IMR-90 (cell line): Measurements from ENCODE around the gene SUV39H1. TPM values are rescaled to one million over a fixed set of nuclear protein-coding genes. Genes with fewer than 3 reads are reported as not detected.

Experiments
- ATAC-seq: fragments of 200-7000 bp; cut with Tn5 transposase; 2 replicates; pipeline ENCODE4 v1.9.1; 2020; ENCODE audit warnings: low read depth, mild to moderate bottlenecking, moderate library complexity
- BruUV-seq: library from RNA; stranded (reverse); fragments of 400-500 nt; replicated peaks from 2 replicates; lab custom pipeline; 2021; lab: Mats Ljungman, UMichigan
- CTCF ChIA-PET: fragments of 300-600 bp; formaldehyde crosslinking; extraction: SDS; loops from one replicate; lab custom pipeline; 2021; ENCODE audit warnings: antibody characterized with exemption; lab: Yijun Ruan, JAX
- POLR2A ChIA-PET: fragments of 300-600 bp; sonication (Branson Sonifier 250); formaldehyde crosslinking; loops from one replicate; lab custom pipeline; 2022; ENCODE audit warnings: antibody characterized with exemption; ENCODE audit not compliant: unreplicated experiment; lab: Charles Lee
- DNase-seq: peaks from one replicate; pipeline ENCODE4 v3.0.0; 2013
- H2AFZ ChIP-seq: replicated peaks from 2 replicates; pipeline ENCODE3; 2013; ENCODE audit warnings: low read length, mild to moderate bottlenecking; ENCODE audit not compliant: poor library complexity
- H2AK5ac ChIP-seq: 2 replicates; pipeline ENCODE4 v1.6.1; 2013; ENCODE audit warnings: low read depth, low read length, inconsistent platforms
- H2AK9ac ChIP-seq: replicated peaks from 2 replicates; pipeline ENCODE3; 2013; ENCODE audit warnings: mild to moderate bottlenecking, low read depth, low read length, moderate library complexity; ENCODE audit not compliant: poor library complexity
- H2BK120ac ChIP-seq: 2 replicates; pipeline ENCODE4 v1.6.1; 2013; ENCODE audit warnings: low read depth, low read length, inconsistent platforms
- H2BK15ac ChIP-seq: 3 replicates; pipeline ENCODE4 v1.6.1; 2013; ENCODE audit warnings: low read depth, low read length, inconsistent platforms
- H2BK20ac ChIP-seq: 2 replicates; pipeline ENCODE4 v1.6.1; 2013; ENCODE audit warnings: low read depth, mild to moderate bottlenecking, inconsistent platforms, low read length, moderate library complexity
- H2BK5ac ChIP-seq: 2 replicates; pipeline ENCODE4 v1.6.1; 2013; ENCODE audit warnings: mild to moderate bottlenecking, low read depth, low read length, inconsistent platforms; ENCODE audit not compliant: poor library complexity, severe bottlenecking
- H3K14ac ChIP-seq: replicated peaks from 2 replicates; pipeline ENCODE4 v1.6.1; 2013; ENCODE audit warnings: low read depth, low read length, inconsistent platforms
- H3K18ac ChIP-seq: 2 replicates; pipeline ENCODE4 v1.6.1; 2013; ENCODE audit warnings: low read depth, low read length, control low read depth
- H3K23ac ChIP-seq: 2 replicates; pipeline ENCODE4 v1.6.1; 2013; ENCODE audit warnings: low read depth, low read length, inconsistent platforms
- H3K27ac ChIP-seq: 2 replicates; pipeline ENCODE4 v1.5.1; 2013; ENCODE audit warnings: mild to moderate bottlenecking, control low read depth, low read length; ENCODE audit not compliant: insufficient read depth
- H3K27me3 ChIP-seq: 2 replicates; pipeline ENCODE4 v1.6.1; 2013; ENCODE audit warnings: low read length; ENCODE audit not compliant: control insufficient read depth, insufficient read depth
- H3K36me3 ChIP-seq: 2 replicates; pipeline ENCODE4 v1.6.1; 2013; ENCODE audit warnings: low read length, mixed read lengths; ENCODE audit not compliant: control insufficient read depth, insufficient read depth
- H3K4ac ChIP-seq: 2 replicates; pipeline ENCODE4 v1.6.1; 2013; ENCODE audit warnings: low read depth, low read length, inconsistent platforms
- H3K4me1 ChIP-seq: 2 replicates; pipeline ENCODE4 v1.6.1; 2013; ENCODE audit warnings: low read length, mixed read lengths; ENCODE audit not compliant: control insufficient read depth, insufficient read depth
- H3K4me2 ChIP-seq: 2 replicates; pipeline ENCODE4 v1.6.1; 2013; ENCODE audit warnings: low read depth, mild to moderate bottlenecking, control low read depth, low read length, moderate library complexity
- H3K4me3 ChIP-seq: 2 replicates; pipeline ENCODE4 v1.5.1; 2013; ENCODE audit warnings: low read depth, mild to moderate bottlenecking, control low read depth, low read length, moderate library complexity; ENCODE audit not compliant: insufficient read depth
- H3K56ac ChIP-seq: 2 replicates; pipeline ENCODE4 v1.6.1; 2013; ENCODE audit warnings: low read length, inconsistent platforms; ENCODE audit not compliant: insufficient read depth; ENCODE audit errors: extremely low read depth
- H3K79me1 ChIP-seq, 2 experiments: 2 replicates each; pipeline ENCODE4 v1.6.1; 2013; ENCODE audit warnings: low read length in 2 of 2, inconsistent platforms in 1 of 2, low read depth in 1 of 2
- H3K9ac ChIP-seq: 2 replicates; pipeline ENCODE4 v1.6.1; 2013; ENCODE audit warnings: low read depth, low read length, control low read depth
- H3K9me1 ChIP-seq: 2 replicates; pipeline ENCODE4 v1.6.1; 2013; ENCODE audit warnings: low read length, inconsistent platforms; ENCODE audit not compliant: insufficient read depth
- H3K9me3 ChIP-seq: 2 replicates; pipeline ENCODE4 v1.6.1; 2013; ENCODE audit warnings: low read length; ENCODE audit not compliant: control insufficient read depth, insufficient read depth
- H4K20me1 ChIP-seq: 2 replicates; pipeline ENCODE4 v1.6.1; 2013; ENCODE audit warnings: low read length, inconsistent platforms; ENCODE audit not compliant: insufficient read depth
- H4K5ac ChIP-seq: 2 replicates; pipeline ENCODE4 v1.6.1; 2013; ENCODE audit warnings: mild to moderate bottlenecking, low read depth, low read length, control low read depth
- H4K8ac ChIP-seq, 2 experiments: 2 replicates each; pipeline ENCODE4 v1.6.1; 2013; ENCODE audit warnings: low read depth in 2 of 2, low read length in 2 of 2, control low read depth in 1 of 2, inconsistent platforms in 1 of 2
- H4K91ac ChIP-seq: 2 replicates; pipeline ENCODE4 v1.6.1; 2013; ENCODE audit warnings: low read depth, low read length, inconsistent platforms; ENCODE audit not compliant: insufficient read depth
- CEBPB ChIP-seq: IDR thresholded peaks from 2 replicates; pipeline ENCODE4 v1.6.1; 2012; ENCODE audit warnings: low read depth, low read length, improper control_type of control experiment
- CHD1 ChIP-seq: IDR thresholded peaks from 2 replicates; pipeline ENCODE4 v1.6.1; 2012; ENCODE audit warnings: low read depth, low read length, improper control_type of control experiment
- MAFK ChIP-seq: IDR thresholded peaks from 2 replicates; pipeline ENCODE4 v1.6.1; 2012; ENCODE audit warnings: low read depth, low read length, improper control_type of control experiment
- MXI1 ChIP-seq: IDR thresholded peaks from 2 replicates; pipeline ENCODE4 v1.6.1; 2012; ENCODE audit warnings: low read depth, mild to moderate bottlenecking, low read length, moderate library complexity, borderline replicate concordance
- POLR2A ChIP-seq: IDR thresholded peaks from 2 replicates; pipeline ENCODE4 v1.6.1; 2012; ENCODE audit warnings: mild to moderate bottlenecking, low read depth, low read length
- RAD21 ChIP-seq: IDR thresholded peaks from 2 replicates; pipeline ENCODE4 v1.6.1; 2012; ENCODE audit warnings: low read length, improper control_type of control experiment
- RCOR1 ChIP-seq: IDR thresholded peaks from 2 replicates; pipeline ENCODE4 v1.6.1; 2012; ENCODE audit warnings: mild to moderate bottlenecking, low read length, improper control_type of control experiment; ENCODE audit not compliant: insufficient replicate concordance
- WGBS, 2 experiments: methylation state at CpG; one replicate each; pipeline versions ENCODE4 v1.1.5 to v1.1.7; 2013; ENCODE audit warnings: missing lambda C conversion rate in 2 of 2; ENCODE audit not compliant: insufficient read length in 1 of 2; ENCODE audit errors: extremely low coverage in 2 of 2; 5-methylcytosine and 5-hydroxymethylcytosine counted together
- dilution Hi-C: fragments of 300-500 bp; cut with HindIII; formaldehyde crosslinking; loops from one replicate; pipeline ENCODE4 v1.14.3; 2018; ENCODE audit warnings: low sequenced_read_pairs; ENCODE audit not compliant: unreplicated experiment
- in situ Hi-C: fragments of 300-500 bp; cut with MboI; formaldehyde crosslinking; loops from 3 replicates; pipeline ENCODE4 v1.14.3; 2019; ENCODE audit warnings: low sequenced_read_pairs, inconsistent platforms, mixed read lengths
- intact Hi-C: fragments of 100-400 bp; cut with micrococcal nuclease; formaldehyde crosslinking; loops from 2 replicates; pipeline ENCODE4 v1.10.0; 2022
- polyA plus RNA-seq, 3 experiments: library from polyadenylated mRNA; depleted of rRNA; stranded (reverse); fragments of >200 nt; gene quantifications; 2 replicates each; pipeline ENCODE4 v1.2.3, GENCODE V29; 2012; ENCODE audit warnings: low replicate concordance in 1 of 3
- total RNA-seq: library from RNA; depleted of rRNA; stranded (reverse); fragments of >200 nt; gene quantifications from 2 replicates; pipeline ENCODE4 v1.2.3, GENCODE V29; 2012
- TF ChIP-seq, protein P1 (sequence below): conservative IDR thresholded peaks from 2 replicates; pipeline ENCODE4 v1.5.1; 2012; ENCODE audit warnings: mild to moderate bottlenecking, low read depth, low read length, improper control_type of control experiment
- TF ChIP-seq, protein P2 (sequence below): fragments of 150-350 bp; IDR thresholded peaks from 2 replicates; pipeline ENCODE4 v1.6.1; 2016; ENCODE audit warnings: low read depth, mild to moderate bottlenecking, low read length, moderate library complexity, borderline replicate concordance

SUV39H1 gene
- total and polyA plus RNA-seq, 2 of the 4 experiments (the other 2 are of a cell fraction): 6.6 to 8.6 TPM

DNA sequence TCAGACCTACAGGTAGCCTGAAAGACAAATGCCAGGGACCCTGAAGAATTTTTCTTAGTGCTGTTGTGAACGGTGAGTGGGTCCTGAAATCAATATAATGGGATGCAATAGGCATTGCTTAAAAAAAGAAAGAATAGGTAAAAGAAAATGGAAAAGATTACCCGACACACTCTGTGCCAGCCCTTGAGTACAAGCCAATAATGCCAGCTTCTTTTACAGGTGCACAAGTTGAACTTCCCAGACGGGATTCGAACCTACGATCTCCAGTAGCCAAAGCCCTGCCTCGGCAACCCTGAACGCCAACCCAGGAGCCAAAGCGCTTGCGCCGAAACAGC, 40.3 kb downstream of the SUV39H1 start:
- Histone ChIP-seq H3K14ac (no peak overlapping the region), H3K36me3 (no peaks in the 10 kb centered on the region), H2BK15ac (no peak overlapping the region), H2BK20ac (no peak overlapping the region), H3K18ac (no peak overlapping the region), H2BK120ac (no peak overlapping the region), H2AFZ (peak overlapping the region; percentile 65), H4K8ac (peak overlapping the region; percentile 59 to 83), H2BK5ac (no peak overlapping the region), H3K4me1 (no peaks in the 10 kb centered on the region), H3K56ac (no peak overlapping the region), H3K27me3 (no peaks in the 10 kb centered on the region; the same call in 1 of the 2 replicates), H3K9ac (no peak overlapping the region), H3K9me1 (0 out of 2 replicates have a peak, but pooled peaks cover 3% of the 10 kb centered on the region), H3K23ac (no peak overlapping the region), H4K5ac (peak overlapping the region; percentile 75), H3K4me2 (peak overlapping the region; percentile 42), H3K4me3 (peak overlapping the region; percentile 4; the same call in 1 of the 2 replicates), H4K91ac (no peak overlapping the region), H3K9me3 (no peaks in the 10 kb centered on the region), H2AK9ac (no peak overlapping the region), H2AK5ac (no peak overlapping the region), H3K27ac (no peak overlapping the region), H3K79me1 (no peaks in the 10 kb centered on the region), H4K20me1 (no peaks in the 10 kb centered on the region), H3K4ac (no peak overlapping the region)
- TF ChIP-seq CEBPB (no peak), RAD21 (no peak), MXI1 (no peak), POLR2A (no peak), CHD1 (no peak), MAFK (no peak), RCOR1 (no peak)
- TF ChIP-seq, protein P1, sequence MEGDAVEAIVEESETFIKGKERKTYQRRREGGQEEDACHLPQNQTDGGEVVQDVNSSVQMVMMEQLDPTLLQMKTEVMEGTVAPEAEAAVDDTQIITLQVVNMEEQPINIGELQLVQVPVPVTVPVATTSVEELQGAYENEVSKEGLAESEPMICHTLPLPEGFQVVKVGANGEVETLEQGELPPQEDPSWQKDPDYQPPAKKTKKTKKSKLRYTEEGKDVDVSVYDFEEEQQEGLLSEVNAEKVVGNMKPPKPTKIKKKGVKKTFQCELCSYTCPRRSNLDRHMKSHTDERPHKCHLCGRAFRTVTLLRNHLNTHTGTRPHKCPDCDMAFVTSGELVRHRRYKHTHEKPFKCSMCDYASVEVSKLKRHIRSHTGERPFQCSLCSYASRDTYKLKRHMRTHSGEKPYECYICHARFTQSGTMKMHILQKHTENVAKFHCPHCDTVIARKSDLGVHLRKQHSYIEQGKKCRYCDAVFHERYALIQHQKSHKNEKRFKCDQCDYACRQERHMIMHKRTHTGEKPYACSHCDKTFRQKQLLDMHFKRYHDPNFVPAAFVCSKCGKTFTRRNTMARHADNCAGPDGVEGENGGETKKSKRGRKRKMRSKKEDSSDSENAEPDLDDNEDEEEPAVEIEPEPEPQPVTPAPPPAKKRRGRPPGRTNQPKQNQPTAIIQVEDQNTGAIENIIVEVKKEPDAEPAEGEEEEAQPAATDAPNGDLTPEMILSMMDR: no peak
- TF ChIP-seq, protein P2, sequence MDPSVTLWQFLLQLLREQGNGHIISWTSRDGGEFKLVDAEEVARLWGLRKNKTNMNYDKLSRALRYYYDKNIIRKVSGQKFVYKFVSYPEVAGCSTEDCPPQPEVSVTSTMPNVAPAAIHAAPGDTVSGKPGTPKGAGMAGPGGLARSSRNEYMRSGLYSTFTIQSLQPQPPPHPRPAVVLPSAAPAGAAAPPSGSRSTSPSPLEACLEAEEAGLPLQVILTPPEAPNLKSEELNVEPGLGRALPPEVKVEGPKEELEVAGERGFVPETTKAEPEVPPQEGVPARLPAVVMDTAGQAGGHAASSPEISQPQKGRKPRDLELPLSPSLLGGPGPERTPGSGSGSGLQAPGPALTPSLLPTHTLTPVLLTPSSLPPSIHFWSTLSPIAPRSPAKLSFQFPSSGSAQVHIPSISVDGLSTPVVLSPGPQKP: no peak
- no peak for ATAC-seq
- dilution Hi-C loops: no loop called here
- in situ Hi-C loops: no loop called here
- BruUV-seq: no TSS peak
- POLR2A ChIA-PET: no interaction called here
- CTCF ChIA-PET: no interaction called here
- 45% methylated on average over 6 of the region's 10 CpGs; no CpG with 5 or more reads in 1 of the 2 experiments for WGBS, 2 experiments
- intact Hi-C loops: loop anchor here (1.0 kb wide), 1 partner anchor 64 kb away; no protein-coding TSS in a partner anchor
- no peak for DNase-seq
